Vagina (tissue), 2 donors: ENCODE measurements around the gene ZBTB21.

ENCODE experiments used
- POLR2AphosphoS5 ChIP-seq, 2 donors: sonication (generic); formaldehyde crosslinking; IDR thresholded peaks; one replicate each; pipeline ENCODE4 v1.9.0; 2017; ENCODE audit warnings: antibody characterized with exemption in 2 of 2, mild to moderate bottlenecking in 2 of 2, low read depth in 1 of 2; ENCODE audit not compliant: insufficient read depth in 1 of 2
- TF ChIP-seq, protein P1 (sequence below), 3 experiments: fragments of 450-650 bp in 2 of 3; fragments of 200-600 bp in 1 of 3; sonication (generic) in 1 of 3; IDR thresholded peaks; one replicate each; pipeline ENCODE4 v1.5.1; 2017 to 2019; ENCODE audit warnings: antibody characterized with exemption in 3 of 3, mild to moderate bottlenecking in 2 of 3, moderate library complexity in 2 of 3

DNA sequence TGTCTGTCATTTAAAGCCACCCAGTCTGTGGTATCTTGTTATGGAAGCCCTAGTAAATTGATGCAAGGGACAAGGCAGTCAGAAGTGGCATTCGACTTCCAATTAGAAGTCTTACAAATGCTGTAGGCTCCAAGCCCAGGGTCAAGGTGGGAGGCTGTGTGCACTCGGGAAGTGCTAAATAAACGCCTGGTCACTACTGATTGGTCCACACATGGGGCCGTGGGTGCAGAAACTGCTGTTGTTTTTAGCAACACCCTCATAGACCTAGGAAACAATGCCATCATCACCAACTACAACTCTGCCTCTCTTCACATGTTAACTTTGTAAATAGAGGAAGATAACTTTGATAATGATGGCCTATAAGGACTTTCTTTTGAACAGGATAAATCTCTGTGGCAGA, 20.2 kb upstream of the ZBTB21 start:
- no peak for TF ChIP-seq POLR2AphosphoS5 (IDR thresholded peaks at IDR 0.05; ENCODE audit: insufficient read depth in 1 of 2, low read depth in 1 of 2)
- TF ChIP-seq, protein P1, sequence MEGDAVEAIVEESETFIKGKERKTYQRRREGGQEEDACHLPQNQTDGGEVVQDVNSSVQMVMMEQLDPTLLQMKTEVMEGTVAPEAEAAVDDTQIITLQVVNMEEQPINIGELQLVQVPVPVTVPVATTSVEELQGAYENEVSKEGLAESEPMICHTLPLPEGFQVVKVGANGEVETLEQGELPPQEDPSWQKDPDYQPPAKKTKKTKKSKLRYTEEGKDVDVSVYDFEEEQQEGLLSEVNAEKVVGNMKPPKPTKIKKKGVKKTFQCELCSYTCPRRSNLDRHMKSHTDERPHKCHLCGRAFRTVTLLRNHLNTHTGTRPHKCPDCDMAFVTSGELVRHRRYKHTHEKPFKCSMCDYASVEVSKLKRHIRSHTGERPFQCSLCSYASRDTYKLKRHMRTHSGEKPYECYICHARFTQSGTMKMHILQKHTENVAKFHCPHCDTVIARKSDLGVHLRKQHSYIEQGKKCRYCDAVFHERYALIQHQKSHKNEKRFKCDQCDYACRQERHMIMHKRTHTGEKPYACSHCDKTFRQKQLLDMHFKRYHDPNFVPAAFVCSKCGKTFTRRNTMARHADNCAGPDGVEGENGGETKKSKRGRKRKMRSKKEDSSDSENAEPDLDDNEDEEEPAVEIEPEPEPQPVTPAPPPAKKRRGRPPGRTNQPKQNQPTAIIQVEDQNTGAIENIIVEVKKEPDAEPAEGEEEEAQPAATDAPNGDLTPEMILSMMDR (IDR thresholded peaks at IDR 0.05), result no peak
